Ascending aorta (tissue), 2 donors: Measurements from ENCODE around the gene MYH15. TPM values are rescaled to one million over a fixed set of nuclear protein-coding genes. Genes with fewer than 3 reads are reported as not detected.
"Not testable (repeated sequence)": the region's sequence is repeated elsewhere in the genome, so short reads cannot be mapped to it uniquely, and the experiment has no call there.

Experiments used
- DNase-seq, 2 donors: peaks; one replicate each; pipeline ENCODE4 v3.0.0-alpha.2; 2019; ENCODE audit warnings: low spot score in 2 of 2
- H3K27ac ChIP-seq, 2 donors: fragments of 200-600 bp; sonication (generic); one replicate each; pipeline ENCODE4 v1.5.1; 2016 to 2017; ENCODE audit warnings: mild to moderate bottlenecking in 1 of 2
- H3K27me3 ChIP-seq: fragments of 200-600 bp; sonication (generic); one replicate; pipeline ENCODE4 v1.5.1; 2017
- H3K36me3 ChIP-seq, 2 donors: fragments of 200-600 bp; sonication (generic); one replicate each; pipeline ENCODE4 v1.5.1; 2016
- H3K4me1 ChIP-seq, 2 donors: fragments of 200-600 bp; sonication (generic); one replicate each; pipeline ENCODE4 v1.5.1; 2016 to 2017; ENCODE audit warnings: mild to moderate bottlenecking in 1 of 2
- H3K4me3 ChIP-seq, 2 donors: fragments of 200-600 bp; sonication (generic); one replicate each; pipeline ENCODE4 v1.5.1; 2016 to 2017; ENCODE audit warnings: mild to moderate bottlenecking in 1 of 2
- H3K9me3 ChIP-seq, 2 donors: fragments of 200-600 bp; sonication (generic); one replicate each; pipeline ENCODE4 v1.5.1; 2016
- intact Hi-C: fragments of 100-400 bp; cut with DNase I; formaldehyde crosslinking; loops from one replicate; pipeline ENCODE4 v1.15.1; 2023
- total RNA-seq: library from RNA; depleted of rRNA; stranded (reverse); fragments of >200 nt; gene quantifications from one replicate; pipeline ENCODE4 v1.1.0, GENCODE V29; 2016
- TF ChIP-seq, protein P1 (sequence below), 3 experiments: fragments of 200-600 bp in 2 of 3; fragments of 450-650 bp in 1 of 3; sonication (generic) in 2 of 3; IDR thresholded peaks; one replicate each; pipeline ENCODE4 v1.5.1; 2016 to 2019; ENCODE audit warnings: antibody characterized with exemption in 3 of 3, mild to moderate bottlenecking in 1 of 3, moderate library complexity in 1 of 3

MYH15 gene
- total RNA-seq, 1 donor from 2014 or later: not detected

DNA sequence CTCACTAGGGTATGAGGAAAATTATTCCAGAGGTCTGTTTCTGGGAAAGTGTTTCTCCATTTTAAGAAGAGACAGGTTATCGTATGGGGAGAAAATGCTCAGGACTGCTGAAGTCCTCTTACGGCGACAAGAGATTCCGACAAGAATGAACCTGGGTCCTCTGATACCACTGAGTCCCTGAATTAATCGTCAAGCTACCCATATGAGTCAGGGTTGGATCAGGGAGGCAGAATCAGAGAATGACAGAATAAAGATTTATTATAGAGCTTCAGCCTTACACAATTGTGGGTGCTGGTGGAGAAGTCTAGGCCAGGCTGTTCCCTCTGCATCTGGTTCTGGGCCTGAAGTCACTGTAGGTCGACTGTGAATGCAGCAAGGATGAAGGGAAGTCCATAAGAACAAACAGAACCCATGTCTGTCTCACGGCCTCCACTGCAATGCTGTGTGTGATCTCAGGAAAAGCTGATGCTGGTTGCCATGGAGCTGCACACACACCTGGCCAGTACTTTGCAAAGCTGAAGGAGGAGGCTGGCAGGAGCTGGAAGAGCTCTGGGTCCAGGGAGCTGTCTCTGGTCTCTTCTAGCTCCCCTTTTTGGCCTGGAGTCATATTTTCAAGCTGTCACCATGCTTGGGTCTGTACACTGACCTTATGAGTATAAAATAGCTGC lies 130.1 kb downstream of the MYH15 start:
- no peak for DNase-seq
- no peaks in the 10 kb centered on the region for H3K4me1 ChIP-seq
- intact Hi-C loops: no loop called here
- H3K36me3 ChIP-seq: no peaks in the 10 kb centered on the region
- H3K27ac ChIP-seq: no peak overlapping the region
- no peak overlapping the region for H3K4me3 ChIP-seq
- TF ChIP-seq, protein P1, sequence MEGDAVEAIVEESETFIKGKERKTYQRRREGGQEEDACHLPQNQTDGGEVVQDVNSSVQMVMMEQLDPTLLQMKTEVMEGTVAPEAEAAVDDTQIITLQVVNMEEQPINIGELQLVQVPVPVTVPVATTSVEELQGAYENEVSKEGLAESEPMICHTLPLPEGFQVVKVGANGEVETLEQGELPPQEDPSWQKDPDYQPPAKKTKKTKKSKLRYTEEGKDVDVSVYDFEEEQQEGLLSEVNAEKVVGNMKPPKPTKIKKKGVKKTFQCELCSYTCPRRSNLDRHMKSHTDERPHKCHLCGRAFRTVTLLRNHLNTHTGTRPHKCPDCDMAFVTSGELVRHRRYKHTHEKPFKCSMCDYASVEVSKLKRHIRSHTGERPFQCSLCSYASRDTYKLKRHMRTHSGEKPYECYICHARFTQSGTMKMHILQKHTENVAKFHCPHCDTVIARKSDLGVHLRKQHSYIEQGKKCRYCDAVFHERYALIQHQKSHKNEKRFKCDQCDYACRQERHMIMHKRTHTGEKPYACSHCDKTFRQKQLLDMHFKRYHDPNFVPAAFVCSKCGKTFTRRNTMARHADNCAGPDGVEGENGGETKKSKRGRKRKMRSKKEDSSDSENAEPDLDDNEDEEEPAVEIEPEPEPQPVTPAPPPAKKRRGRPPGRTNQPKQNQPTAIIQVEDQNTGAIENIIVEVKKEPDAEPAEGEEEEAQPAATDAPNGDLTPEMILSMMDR (IDR thresholded peaks at IDR 0.05): no peak
- no peaks in the 10 kb centered on the region for H3K9me3 ChIP-seq
- no peaks in the 10 kb centered on the region for H3K27me3 ChIP-seq

DNA sequence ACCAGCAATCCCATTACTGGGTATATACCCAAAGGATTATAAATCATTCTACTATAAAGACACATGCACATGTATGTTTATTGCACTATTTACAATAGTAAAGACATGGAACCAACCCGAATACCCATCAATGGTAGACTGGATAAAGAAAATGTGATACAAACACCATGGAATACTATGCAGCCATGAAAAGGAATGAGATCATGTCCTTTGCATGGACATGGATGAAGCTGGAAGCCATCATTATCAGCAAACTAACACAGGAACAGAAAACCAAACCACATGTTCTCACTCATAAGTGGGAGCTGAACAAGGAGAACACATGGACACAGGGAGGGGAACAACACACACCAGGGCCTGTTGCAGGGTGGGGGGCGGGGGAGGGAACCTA lies 131.4 kb downstream of the MYH15 start:
- H3K36me3 ChIP-seq, H3K27ac ChIP-seq, H3K4me3 ChIP-seq, intact Hi-C loops, H3K9me3 ChIP-seq, DNase-seq, H3K4me1 ChIP-seq, H3K27me3 ChIP-seq: not testable (repeated sequence)

DNA sequence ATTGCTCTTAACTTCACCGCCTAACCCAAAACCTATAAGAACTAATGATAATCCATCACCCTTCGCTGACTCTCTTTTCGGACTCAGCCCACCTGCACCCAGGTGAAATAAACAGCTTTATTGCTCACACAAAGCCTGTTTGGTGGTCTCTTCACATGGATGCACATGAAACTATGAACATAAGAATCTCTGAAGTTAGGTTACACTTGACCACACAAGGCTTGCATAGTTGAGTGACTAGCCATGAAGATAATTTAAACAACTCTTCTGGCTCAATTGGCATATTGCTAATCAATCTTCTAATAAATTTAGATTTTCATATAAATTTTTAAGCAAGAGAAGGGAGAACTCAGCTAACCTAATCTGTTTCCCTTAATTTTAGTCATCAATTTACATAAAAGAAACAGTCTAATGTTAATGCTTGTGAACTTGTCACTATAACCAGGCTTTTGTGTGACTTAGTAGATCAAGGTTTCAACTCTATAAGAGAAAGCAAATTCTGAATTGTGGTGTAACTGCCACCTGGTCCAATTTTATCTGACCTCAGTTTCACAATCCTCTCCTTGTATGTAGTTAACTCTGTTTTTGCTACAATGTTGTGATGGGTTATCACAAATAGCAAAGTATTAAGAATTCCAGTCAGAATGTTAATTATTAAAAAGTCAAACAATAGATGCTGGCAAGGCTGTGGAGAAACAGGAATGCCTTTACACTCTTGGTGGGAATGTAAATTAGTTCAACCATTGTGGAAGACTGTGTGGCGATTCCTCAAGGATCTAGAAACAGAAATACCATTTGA lies 132.0 kb downstream of the MYH15 start:
- TF ChIP-seq, protein P1 (IDR thresholded peaks at IDR 0.05): no peak

DNA sequence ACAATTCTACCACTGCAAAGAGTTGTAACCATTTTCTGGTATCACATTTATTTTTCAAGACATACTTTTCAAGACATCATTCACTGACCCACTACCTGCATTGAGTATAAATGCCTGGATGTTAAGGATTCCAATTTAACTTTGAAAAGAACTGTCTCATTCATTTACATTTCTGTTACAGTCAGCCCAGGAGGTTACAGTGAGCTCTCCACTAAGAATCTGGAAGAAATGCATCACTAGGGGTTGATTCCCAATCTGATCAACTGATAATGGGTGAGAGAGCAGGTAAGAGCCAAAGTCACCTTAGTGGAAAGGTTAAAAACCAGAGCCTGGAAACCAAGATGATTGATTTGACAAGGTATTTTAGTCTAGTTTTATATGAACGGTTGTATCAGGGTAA lies 133.0 kb downstream of the MYH15 start:
- Histone ChIP-seq H3K4me3 (no peak overlapping the region), H3K9me3 (no peaks in the 10 kb centered on the region), H3K36me3 (no peaks in the 10 kb centered on the region), H3K27ac (no peak overlapping the region), H3K27me3 (no peaks in the 10 kb centered on the region), H3K4me1 (no peaks in the 10 kb centered on the region)
- intact Hi-C loops: no loop called here
- TF ChIP-seq, protein P1 (IDR thresholded peaks at IDR 0.05): no peak
- no peak for DNase-seq

More for the DNA sequence above, 132.0 kb downstream of the MYH15 start:
- Histone ChIP-seq H3K27me3 (no peaks in the 10 kb centered on the region), H3K4me1 (no peaks in the 10 kb centered on the region), H3K36me3 (no peaks in the 10 kb centered on the region), H3K27ac (no peak overlapping the region), H3K4me3 (no peak overlapping the region), H3K9me3 (no peaks in the 10 kb centered on the region)
- intact Hi-C loops: no loop called here
- DNase-seq: no peak

DNA sequence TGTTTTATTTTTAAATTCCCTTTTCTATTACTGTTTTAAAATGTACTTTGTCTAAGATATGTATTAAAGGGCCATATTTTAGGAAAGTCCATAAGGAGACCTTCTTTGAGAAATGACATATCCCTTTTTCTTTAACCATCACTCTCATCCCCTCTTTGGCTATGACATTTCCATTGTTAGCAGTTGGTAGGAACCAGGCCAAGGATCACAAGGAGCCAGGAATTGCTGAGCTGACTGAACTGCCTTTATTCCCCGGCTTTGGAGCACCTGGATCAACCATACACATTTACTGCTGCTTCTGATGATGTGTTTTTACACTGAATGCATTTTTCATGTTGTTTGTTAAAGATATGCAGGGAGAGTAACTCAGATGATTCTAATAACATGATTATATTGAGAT lies 134.4 kb downstream of the MYH15 start:
- intact Hi-C loops: no loop called here
- Histone ChIP-seq H3K4me3 (no peak overlapping the region), H3K4me1 (no peaks in the 10 kb centered on the region), H3K27me3 (no peaks in the 10 kb centered on the region), H3K27ac (no peak overlapping the region), H3K36me3 (no peaks in the 10 kb centered on the region), H3K9me3 (no peaks in the 10 kb centered on the region)
- DNase-seq: no peak
- TF ChIP-seq, protein P1 (IDR thresholded peaks at IDR 0.05): no peak

DNA sequence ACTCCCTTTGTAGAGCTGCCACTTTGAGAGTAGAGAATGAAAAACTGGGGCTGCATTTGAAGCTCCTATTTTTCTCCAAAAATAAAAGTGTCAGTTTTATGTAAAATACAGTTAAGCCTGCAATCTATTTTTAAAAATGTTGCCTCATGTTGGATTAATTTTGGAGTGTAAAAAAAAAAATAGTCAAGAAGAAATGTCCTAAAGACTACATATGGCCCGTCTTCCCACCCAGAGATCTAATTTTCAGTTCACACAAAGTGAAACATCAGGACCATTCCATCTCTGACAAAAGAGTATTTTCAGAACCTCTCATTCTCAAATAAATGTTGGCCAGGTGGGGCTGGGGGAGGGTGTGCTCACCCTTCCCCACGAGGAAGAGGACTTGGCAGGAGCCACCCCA lies 151.4 kb downstream of the MYH15 start:
- DNase-seq: no peak
- Histone ChIP-seq H3K27me3 (no peaks in the 10 kb centered on the region), H3K9me3 (no peaks in the 10 kb centered on the region), H3K36me3 (no peaks in the 10 kb centered on the region), H3K27ac (no peak overlapping the region), H3K4me1 (no peaks in the 10 kb centered on the region), H3K4me3 (no peak overlapping the region)
- TF ChIP-seq, protein P1 (IDR thresholded peaks at IDR 0.05): no peak
- intact Hi-C loops: no loop called here
